Left ventricle myocardium superior (tissue), 1 donor: ENCODE results near the gene CNN3. TPM values are rescaled to one million over a fixed set of nuclear protein-coding genes. Genes with fewer than 3 reads are reported as not detected.

Source experiments
- ATAC-seq: fragments of 200-7000 bp; cut with Tn5 transposase; one replicate; pipeline ENCODE4 v1.9.1; 2020; ENCODE audit warnings: mild to moderate bottlenecking, moderate library complexity
- DNase-seq: peaks from one replicate; pipeline ENCODE4 v3.0.0-alpha.2; 2020
- intact Hi-C: fragments of 100-400 bp; cut with micrococcal nuclease; formaldehyde crosslinking; loops from one replicate; pipeline ENCODE4 v1.11.0; 2022
- total RNA-seq: library from RNA; stranded (reverse); fragmentation: NEBNext Ultra II Directional; extraction: Animal tissue kit (Norgen Biotek cat#: 25700); gene quantifications from one replicate; pipeline ENCODE4 v1.2.1, GENCODE V29; 2021
- donor health status: DM: no; HTN: yes; CAD: no; lungs with severe emphysema.

Gene CNN3
- total RNA-seq, 1 donor from 2014 or later = 51.8 TPM

DNA sequence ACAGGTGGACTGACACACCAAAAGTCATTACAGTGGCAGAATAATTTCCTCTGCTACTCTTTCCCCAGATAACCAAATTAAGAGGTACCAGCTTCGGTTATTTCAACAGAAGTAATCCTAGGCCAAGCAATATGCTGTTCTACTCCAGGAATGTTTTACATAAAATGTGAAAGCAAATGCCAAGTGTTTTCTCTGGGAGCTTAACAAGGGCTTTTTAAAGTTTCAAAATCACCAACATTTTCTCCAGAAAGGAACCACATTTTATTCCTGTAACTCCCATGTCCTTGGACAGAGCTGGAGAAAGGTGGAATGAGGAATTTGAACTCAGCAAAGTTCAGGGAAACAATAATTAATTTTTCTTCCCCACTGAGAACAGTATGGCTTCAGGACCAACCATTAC, 27.2 kb downstream of the CNN3 start:
- DNase-seq (no peak), ATAC-seq (no peak)
- intact Hi-C loops = no loop called here

DNA sequence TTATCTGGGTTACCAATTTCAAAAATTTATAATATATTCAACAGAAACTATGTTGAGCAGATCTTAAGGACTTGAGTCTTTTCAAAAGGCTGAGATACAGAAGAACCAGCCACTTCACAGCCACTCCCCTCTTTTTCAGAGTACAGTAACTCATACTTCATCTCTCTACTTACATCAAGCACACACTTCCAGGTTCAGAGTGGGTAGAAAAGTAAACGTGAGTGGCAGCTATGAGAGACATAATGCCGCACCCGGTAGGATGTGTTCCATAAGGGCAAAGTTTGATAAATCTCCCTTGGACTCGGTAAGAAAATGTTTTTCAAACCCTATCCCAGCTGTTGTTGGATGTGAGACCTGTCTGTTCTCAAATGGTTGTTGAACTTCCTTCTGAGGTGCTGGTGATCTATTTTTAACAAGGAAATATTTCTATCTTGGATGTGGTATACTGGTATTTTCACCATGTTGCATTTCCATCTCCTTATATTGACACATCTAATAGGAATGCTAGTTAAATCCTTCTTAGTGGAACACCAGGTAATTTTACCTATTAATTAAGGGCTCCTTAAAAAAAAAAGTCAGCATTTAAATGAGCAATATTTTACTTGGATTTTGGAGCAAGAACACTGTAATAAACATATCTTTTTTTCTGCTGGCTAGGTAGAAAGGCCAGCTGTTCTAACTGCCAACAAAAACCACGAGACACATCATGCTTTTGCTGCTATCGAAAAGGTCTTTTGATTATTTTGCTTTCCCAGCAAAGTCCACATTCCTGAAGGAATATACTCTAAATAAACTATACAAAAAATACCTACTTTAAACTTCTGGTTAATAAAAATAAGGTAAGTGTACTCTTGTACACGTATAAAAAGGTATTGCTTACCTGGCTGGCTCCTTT, 28.2 kb downstream of the CNN3 start:
- DNase-seq (no peak), ATAC-seq (no peak)
- intact Hi-C loops = no loop called here

DNA sequence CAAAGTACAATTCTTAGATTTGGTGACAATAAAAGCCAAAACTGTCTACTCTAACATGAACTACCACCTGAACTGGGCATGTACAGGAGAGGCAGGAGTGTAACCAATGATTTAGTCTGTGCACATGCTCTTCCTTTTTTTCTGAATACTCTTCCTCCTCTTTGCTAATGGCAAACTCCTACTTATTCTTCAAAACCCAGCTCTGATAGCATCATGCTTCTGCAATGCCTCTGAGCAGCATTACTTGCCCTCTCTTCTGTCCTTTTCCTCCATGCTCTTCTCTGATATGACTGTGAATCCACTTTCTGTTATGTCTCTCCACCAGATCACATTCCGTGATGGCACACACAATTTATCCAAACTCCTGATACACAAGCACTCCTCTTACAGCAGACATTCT, 31.4 kb downstream of the CNN3 start:
- DNase-seq = no peak
- ATAC-seq = no peak
- intact Hi-C loops = no loop called here

DNA sequence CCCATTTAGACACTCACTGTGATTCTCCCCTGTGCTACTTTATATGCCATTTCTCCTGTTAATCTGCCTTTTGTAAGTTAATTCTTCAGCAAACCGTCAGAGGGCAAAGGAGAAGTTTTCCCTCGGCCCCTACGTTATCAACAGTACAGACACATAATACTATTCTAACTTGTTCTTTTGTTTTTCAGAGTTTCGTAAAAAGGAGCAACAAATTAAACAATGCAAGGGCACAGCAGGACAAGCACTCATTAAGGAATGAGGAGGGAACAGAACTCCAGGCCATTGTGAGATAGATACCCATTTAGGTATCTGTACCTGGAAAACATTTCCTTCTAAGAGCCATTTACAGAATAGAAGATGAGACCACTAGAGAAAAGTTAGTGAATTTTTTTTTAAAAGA, 32.3 kb downstream of the CNN3 start:
- intact Hi-C loops = no loop called here
- DNase-seq (no peak), ATAC-seq (no peak)

DNA sequence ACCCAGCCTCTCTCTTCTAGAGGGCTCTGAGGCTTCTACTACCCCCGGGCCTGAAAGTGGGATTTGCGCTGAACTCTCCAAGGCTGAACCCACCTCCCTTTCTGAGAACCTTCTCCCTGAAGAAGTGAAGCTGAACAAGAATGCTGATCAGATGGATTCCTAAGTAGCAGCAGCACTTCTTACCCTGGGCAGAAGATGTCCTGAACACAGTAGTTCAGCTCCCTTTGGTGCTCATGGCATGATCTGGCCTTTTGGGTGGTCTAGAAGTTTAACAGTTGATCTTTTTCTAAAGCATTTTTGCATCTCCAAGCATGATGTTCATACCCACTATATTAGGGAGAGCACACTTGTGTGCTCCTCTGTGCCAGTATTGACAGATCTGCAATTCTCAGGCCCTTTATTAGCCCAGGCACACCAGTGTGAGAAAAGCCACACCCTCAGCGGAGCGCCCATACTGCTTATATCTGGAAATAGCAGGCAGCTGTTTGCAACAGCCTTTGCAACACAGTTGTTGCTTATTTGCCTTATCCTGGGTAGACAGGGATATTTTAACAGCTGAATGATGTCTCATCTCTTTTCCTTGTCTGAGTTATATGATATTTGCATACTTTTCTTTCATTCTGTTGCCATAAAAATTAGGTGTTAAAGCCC, 34.2 kb downstream of the CNN3 start:
- no peak for ATAC-seq
- DNase-seq = no peak
- intact Hi-C loops = no loop called here

GRCh38 chr1:94888201-94888600, 38.7 kb downstream of the CNN3 start:
- no peak for ATAC-seq
- intact Hi-C loops = no loop called here
- DNase-seq = no peak

- ATAC-seq = no peak
- intact Hi-C loops = no loop called here
- DNase-seq = no peak
Measured at GRCh38 chr1:94887603-94888171, 39.2 kb downstream of the CNN3 start.

DNA sequence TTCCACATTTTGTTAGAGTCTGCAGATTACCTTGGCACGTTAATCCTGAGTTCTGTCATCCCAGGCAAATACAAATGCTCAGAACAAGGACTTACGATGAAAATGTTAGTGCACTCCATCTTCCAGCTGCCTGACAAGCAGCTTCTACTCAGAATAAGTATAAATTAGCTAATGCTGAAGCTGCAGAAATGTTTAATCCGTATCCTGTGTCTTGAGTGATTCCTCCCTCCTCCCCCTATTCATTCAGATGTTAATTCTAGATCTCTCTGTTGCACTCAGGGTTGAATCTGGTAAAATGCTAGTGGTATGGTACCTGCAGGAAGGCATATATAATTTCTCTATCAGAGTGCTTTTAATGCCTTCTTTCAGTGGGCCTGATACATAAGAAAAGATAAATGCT, 39.8 kb downstream of the CNN3 start:
- no peak for DNase-seq
- ATAC-seq = no peak
- intact Hi-C loops = no loop called here

DNA sequence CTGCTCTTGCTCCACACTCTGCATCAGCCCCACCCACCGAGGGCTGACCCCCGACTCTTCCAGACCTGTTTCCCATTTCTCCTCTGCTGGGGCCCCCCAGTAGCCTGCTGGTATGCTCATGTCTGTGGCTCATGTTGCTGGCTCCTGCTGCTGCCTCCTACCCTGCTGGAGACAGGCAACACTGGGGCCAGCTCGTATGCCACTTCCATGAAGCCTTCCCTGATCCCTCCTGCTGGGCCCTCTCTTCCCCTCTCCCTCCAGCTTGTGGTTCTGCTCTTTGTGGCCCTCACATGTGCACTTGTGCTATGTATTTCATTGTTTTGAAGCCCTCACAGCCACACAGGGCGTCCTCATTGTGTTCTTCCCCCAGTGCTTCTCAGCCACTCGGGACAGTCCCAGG, 40.5 kb downstream of the CNN3 start:
- no peak for ATAC-seq
- DNase-seq = no peak
- intact Hi-C loops = no loop called here

DNA sequence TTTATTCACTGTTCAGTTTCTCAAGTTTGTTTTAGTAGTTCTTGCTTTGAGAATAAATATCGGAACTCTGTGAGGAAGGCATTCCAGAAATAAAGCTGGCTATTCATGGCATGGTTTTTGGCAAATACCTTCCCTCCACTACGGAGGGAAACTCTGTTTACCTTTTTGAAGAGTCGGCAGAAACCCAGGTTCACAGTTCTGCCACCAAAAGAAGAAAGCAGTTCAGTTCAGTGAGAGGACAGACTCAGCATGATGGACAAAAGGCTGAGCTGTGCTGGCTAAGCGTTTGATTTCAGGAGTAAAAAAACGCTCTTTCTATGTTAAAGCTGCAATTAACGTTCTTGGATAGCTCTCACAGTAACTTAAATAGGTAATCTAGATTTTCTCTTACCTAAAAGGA, 42.4 kb downstream of the CNN3 start:
- intact Hi-C loops = no loop called here
- no peak for DNase-seq
- ATAC-seq = no peak

- peak; percentile 63 for ATAC-seq
- intact Hi-C loops = no loop called here
Measured at GRCh38 chr1:94884106-94884505, 42.8 kb downstream of the CNN3 start.

DNA sequence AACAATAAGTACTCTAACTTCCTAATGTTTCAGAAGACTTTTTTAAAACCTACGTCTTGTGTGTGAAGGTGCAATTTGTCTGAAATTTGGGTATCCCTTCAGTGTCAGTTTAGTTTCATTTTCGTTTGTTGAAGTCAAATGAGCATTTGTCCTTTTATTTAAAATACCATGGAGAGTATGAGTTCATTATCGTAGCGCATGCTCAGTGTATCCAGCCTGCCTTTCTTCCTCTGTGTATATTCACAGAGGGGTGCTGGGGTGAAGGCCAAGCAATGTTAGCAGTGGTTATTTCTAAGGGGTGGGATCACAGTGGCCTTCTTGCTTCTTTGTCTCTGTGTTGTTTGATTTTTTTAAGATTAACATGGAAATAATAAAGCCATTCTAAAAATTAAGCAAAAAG, 43.2 kb downstream of the CNN3 start:
- intact Hi-C loops = no loop called here
- peak; percentile 64 for ATAC-seq
- DNase-seq = no peak

More at GRCh38 chr1:94884106-94884505, 42.8 kb downstream of the CNN3 start:
- DNase-seq = no peak

GRCh38 chr1:94878329-94878728, 48.6 kb downstream of the CNN3 start:
- DNase-seq = no peak
- intact Hi-C loops = no loop called here
- ATAC-seq = no peak

DNA sequence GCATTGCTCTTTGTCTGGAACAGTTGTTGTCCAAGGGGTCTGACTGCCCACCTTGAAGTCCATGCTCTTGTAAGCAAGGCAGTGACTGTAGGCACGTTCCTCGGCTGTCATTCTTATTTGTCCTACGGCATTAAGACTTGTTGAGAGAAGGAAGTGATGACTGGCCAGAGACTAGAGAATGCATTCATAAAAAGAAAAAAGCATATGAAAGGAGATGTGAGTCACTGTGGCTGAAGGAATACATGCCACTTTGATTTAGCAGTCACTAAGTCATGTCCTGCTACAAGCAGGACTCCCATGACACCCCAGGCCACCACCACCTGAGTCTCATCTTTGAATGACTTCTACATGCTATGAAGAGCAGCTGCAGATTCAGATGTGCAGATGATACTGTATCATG, 50.5 kb downstream of the CNN3 start:
- intact Hi-C loops = no loop called here
- DNase-seq = no peak
- ATAC-seq = no peak

GRCh38 chr1:94875794-94876193, 51.1 kb downstream of the CNN3 start:
- DNase-seq (no peak), ATAC-seq (no peak)
- intact Hi-C loops = no loop called here

- intact Hi-C loops = no loop called here
- no peak for ATAC-seq
- no peak for DNase-seq
Measured at GRCh38 chr1:94874423-94874822, 52.5 kb downstream of the CNN3 start.

DNA sequence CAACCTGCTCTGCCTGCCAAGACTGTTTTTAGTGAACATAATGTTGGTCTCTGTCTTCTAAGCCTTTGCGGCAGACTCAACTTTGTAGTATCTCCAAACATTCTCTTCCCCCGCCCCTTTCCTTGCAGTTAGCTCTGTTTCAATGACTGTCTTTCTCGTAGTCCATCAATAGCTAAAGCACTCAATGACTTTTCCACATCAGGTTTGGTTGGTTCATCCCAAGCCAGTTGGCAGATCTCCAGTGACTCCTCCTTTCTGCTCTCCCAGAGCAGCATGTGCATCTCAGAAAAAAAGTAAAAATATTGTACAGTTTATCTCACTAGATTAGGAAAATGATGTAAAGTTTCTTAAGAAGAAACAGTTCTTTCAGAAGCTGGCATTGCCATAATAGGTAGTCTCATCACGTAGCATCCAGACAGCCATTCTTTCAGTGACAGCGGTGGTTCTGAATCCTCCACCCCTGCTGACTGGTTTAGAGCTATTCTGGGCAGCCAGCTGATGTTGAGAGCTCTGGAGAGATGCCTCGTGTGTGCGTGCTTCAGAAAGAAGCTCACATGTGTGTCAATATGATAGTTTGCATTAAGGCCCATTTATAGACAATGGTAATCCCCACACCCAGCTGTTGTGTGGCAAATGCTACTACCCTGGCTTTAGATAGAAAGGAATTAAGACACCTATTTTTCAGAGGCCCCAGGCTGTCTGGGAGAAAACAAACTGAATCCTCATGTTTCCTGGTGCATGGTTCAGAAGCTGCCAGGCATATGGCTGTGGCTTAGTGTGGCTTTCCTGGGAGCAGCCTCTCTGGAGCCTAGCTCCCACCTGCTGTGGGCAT, 53.2 kb downstream of the CNN3 start:
- intact Hi-C loops = no loop called here
- DNase-seq (no peak), ATAC-seq (peak; percentile 90)

DNA sequence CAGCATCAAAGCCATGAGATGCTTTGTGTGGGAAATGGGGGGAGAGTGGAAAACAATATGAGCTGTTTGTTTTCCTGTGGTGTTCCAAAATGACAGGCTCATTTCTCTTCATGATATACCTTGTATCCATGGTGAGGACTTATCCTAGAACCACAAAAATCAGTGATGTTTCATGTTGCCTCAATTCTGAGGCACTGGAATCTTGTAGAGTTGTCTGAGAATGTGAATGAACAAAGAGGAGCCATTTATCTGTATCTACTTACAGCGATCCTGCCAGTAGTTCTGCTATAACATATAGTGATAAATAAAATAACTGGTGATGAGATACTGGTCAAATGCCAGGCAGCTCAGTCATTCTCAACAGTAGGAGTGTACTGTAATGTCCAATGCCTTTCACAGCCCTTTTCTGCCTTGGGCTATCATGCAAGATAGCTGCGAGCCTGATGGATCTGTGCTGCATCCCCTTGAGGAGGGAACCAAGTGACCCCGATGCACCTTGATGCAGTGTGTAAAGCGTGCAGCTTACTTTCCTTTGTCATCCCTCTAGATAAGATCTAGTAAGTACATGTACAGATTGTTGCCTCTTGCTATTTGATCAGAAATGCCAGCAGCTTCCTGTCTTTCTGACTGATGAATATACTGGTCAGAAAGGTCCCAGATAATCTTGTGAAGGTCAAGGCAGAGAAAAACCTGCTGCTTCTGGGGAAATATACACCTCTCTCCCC, 54.0 kb downstream of the CNN3 start:
- no peak for DNase-seq
- no peak for ATAC-seq
- intact Hi-C loops = no loop called here

DNA sequence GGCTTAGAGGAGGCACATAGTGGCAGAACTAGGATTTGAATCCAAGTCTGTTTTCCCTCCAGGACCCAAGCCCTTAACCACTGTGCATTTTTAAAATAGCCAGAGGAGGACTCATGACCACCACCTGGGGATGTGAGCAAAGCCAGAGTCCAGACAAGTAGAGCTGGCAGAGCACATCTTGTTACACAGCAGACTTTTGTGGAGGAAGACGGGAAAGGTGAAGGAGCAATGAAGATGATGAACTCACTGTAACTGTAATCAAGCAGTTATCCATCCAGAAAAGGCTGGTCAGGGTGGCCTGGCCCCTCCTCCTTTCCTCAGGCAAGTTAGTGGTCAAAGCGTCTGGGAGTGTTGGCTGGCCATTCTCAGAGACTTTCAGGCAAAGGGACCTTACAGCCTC, 55.9 kb downstream of the CNN3 start:
- DNase-seq (no peak), ATAC-seq (no peak)
- intact Hi-C loops = no loop called here
